Uterus (tissue), 4 donors: ENCODE measurements around the gene CHST5. TPM values are rescaled to one million over a fixed set of nuclear protein-coding genes. Genes with fewer than 3 reads are reported as not detected.
"Not testable (repeated sequence)": the region's sequence is repeated elsewhere in the genome, so short reads cannot be mapped to it uniquely, and the experiment has no call there.

Source experiments
- DNase-seq, 2 donors: peaks; one replicate each; pipeline ENCODE4 v3.0.0-alpha.2; 2019 to 2020
- H3K27ac ChIP-seq, 2 donors: fragments of 200-600 bp; sonication (generic); 1 replicate in 1 of 2; 2 replicates in 1 of 2; pipeline ENCODE4 v1.5.1; 2016 to 2018
- H3K27me3 ChIP-seq, 2 donors: fragments of 200-600 bp; sonication (generic); one replicate each; pipeline ENCODE4 v1.5.1; 2018 to 2019; ENCODE audit warnings: control low read depth in 1 of 2
- H3K36me3 ChIP-seq, 2 donors: fragments of 200-600 bp; sonication (generic); one replicate each; pipeline ENCODE4 v1.5.1; 2019; ENCODE audit warnings: control low read depth in 1 of 2
- H3K4me1 ChIP-seq, 2 donors: fragments of 200-600 bp; sonication (generic); one replicate each; pipeline ENCODE4 v1.5.1; 2018 to 2019; ENCODE audit warnings: control low read depth in 1 of 2
- H3K4me3 ChIP-seq, 2 donors: fragments of 200-600 bp; sonication (generic); 1 replicate in 1 of 2; 2 replicates in 1 of 2; pipeline ENCODE4 v1.5.1; 2018 to 2019; ENCODE audit warnings: mild to moderate bottlenecking in 1 of 2
- H3K9me3 ChIP-seq, 2 donors: fragments of 200-600 bp; sonication (generic); one replicate each; pipeline ENCODE4 v1.5.1; 2019; ENCODE audit warnings: control low read depth in 1 of 2
- POLR2A ChIP-seq, 2 donors: fragments of 450-650 bp; IDR thresholded peaks; one replicate each; pipeline ENCODE4 v1.6.1; 2016; ENCODE audit warnings: antibody characterized with exemption in 2 of 2, mild to moderate bottlenecking in 1 of 2, moderate library complexity in 1 of 2
- intact Hi-C: fragments of 100-400 bp; cut with DNase I; formaldehyde crosslinking; loops from one replicate; pipeline ENCODE4 v1.15.1; 2023; ENCODE audit warnings: low total_unique reads
- total RNA-seq, 4 donors: library from RNA; depleted of rRNA in 3 of 4; stranded (reverse); fragments of >200 nt in 3 of 4; gene quantifications; one replicate each; pipeline versions ENCODE4 v1.1.0 to v1.2.4, GENCODE V29; 2014 to 2023
- TF ChIP-seq, protein P1 (sequence below), 4 experiments: fragments of 200-600 bp in 2 of 4; fragments of 450-650 bp in 2 of 4; sonication (generic) in 2 of 4; IDR thresholded peaks; one replicate each; pipeline ENCODE4 v1.5.1; 2016 to 2019; ENCODE audit warnings: antibody characterized with exemption in 4 of 4, mild to moderate bottlenecking in 2 of 4, moderate library complexity in 1 of 4
- donor health status: DM: yes; HTN: yes; CAD: no.

Gene CHST5
- total RNA-seq, 4 donors from 2014 or later, result 1.0 to 2.0 TPM; not detected in 2

DNA sequence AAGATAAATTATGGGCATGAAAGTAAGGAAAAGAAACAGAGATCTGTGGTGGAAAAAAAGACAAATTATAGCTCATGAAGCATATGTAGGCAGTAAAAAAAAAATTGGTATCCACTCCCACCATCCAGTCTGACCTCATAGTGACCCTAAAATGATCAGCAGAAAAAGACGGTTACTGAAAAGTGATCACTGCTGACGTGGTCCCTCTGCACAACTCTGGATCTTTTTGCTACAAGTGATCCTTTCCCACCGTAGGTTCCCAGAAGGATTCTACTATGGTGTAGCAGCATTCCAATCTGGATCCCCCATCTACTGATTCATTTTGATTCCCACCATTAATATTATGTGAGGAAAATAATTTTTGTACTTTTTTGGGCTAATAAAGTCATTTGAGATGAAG is 29.8 kb downstream of the CHST5 start:
- H3K27ac ChIP-seq, result no peak overlapping the region

DNA sequence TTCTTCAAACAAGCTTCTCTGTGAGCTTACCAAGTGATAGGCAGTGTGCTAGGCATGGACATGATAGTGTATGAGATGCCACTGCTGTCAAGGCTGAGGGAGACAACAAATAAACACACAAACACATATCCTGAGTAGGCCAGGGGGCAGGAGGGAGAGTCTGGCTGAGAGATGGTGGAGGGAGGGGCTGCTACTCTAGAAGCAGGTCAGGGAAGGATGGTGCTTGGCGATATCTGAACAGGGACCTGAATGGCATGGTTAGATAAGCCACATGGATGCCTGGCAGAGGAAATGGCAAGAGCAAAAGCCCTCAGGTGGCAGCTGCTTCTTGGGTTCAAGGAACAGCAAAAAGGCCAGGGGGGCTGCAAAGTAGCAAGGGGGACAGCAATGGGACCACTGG is 32.1 kb downstream of the CHST5 start:
- H3K4me1 ChIP-seq, result no peaks in the 10 kb centered on the region

More for the DNA sequence above, 29.8 kb downstream of the CHST5 start:
- no peak for DNase-seq
- intact Hi-C loops, result no loop called here
- no peaks in the 10 kb centered on the region for H3K36me3 ChIP-seq
- no peaks in the 10 kb centered on the region for H3K4me1 ChIP-seq
- TF ChIP-seq, protein P1, sequence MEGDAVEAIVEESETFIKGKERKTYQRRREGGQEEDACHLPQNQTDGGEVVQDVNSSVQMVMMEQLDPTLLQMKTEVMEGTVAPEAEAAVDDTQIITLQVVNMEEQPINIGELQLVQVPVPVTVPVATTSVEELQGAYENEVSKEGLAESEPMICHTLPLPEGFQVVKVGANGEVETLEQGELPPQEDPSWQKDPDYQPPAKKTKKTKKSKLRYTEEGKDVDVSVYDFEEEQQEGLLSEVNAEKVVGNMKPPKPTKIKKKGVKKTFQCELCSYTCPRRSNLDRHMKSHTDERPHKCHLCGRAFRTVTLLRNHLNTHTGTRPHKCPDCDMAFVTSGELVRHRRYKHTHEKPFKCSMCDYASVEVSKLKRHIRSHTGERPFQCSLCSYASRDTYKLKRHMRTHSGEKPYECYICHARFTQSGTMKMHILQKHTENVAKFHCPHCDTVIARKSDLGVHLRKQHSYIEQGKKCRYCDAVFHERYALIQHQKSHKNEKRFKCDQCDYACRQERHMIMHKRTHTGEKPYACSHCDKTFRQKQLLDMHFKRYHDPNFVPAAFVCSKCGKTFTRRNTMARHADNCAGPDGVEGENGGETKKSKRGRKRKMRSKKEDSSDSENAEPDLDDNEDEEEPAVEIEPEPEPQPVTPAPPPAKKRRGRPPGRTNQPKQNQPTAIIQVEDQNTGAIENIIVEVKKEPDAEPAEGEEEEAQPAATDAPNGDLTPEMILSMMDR (IDR thresholded peaks at IDR 0.05), result no peak
- TF ChIP-seq POLR2A (IDR thresholded peaks at IDR 0.05), result no peak
- H3K4me3 ChIP-seq, result no peak overlapping the region
- H3K27me3 ChIP-seq, result no peaks in the 10 kb centered on the region
- no peaks in the 10 kb centered on the region for H3K9me3 ChIP-seq

DNA sequence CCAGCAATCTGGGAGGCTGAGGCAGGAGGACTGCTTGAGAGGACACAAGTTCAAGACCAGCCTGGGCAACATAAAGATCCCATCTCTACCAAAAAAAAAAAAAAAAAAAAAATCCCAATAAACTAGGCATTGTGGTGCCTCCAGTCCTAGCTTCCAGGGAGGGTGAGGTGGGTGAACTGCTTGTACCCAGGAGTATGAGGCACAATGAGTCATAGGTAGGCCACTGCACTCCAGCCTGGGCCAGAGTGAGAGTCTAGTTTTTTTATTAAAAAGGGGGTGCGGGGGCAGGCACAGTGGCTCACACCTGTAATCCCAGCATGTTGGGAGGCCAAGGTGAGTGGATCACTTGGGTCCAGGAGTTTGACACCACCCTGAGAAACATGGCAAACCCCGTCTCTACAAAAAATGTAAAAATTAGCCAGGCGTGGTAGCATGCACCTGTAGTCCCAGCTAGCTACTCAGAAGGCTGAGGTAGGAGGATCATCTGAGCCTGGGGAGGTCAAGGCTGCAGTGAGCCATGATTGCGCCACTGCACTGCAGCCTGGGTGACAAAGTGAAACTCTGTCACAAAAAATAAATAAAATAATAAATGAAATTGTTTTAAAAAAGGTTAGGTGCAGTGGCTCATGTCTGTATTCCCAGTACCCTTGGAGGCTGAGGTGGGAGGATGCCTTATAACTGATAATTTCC is 32.8 kb downstream of the CHST5 start:
- Histone ChIP-seq H3K36me3 (no peaks in the 10 kb centered on the region), H3K9me3 (no peaks in the 10 kb centered on the region), H3K27me3 (no peaks in the 10 kb centered on the region), H3K4me1 (no peaks in the 10 kb centered on the region), H3K4me3 (no peak overlapping the region), H3K27ac (no peak overlapping the region)
- no peak for DNase-seq
- no peak for TF ChIP-seq POLR2A (IDR thresholded peaks at IDR 0.05)
- TF ChIP-seq, protein P1 (IDR thresholded peaks at IDR 0.05), result no peak
- intact Hi-C loops, result no loop called here

More for the DNA sequence above, 32.1 kb downstream of the CHST5 start:
- Histone ChIP-seq H3K9me3 (no peaks in the 10 kb centered on the region), H3K4me3 (no peak overlapping the region), H3K27me3 (no peaks in the 10 kb centered on the region), H3K27ac (no peak overlapping the region), H3K36me3 (no peaks in the 10 kb centered on the region)
- intact Hi-C loops, result no loop called here
- no peak for DNase-seq
- no peak for TF ChIP-seq POLR2A (IDR thresholded peaks at IDR 0.05)
- TF ChIP-seq, protein P1 (IDR thresholded peaks at IDR 0.05), result no peak

DNA sequence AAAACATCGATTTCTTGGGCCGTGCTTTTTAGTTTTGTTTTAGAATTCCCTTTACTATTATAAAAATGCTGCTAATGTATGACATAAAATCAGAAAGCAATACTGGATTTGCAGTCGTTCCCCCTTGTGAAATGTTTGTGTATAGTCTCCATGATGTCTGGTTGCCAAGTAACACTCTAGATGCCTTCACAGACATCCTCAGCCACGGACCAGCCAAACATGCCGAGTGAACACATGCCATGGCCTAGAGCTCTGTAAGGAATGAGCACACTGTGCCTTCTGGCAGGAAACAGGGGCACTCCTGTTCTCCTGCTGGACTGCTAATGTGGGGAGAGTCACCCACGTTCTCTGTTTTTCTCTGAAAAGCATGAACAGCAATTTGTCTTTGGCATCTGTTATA is 34.1 kb downstream of the CHST5 start:
- H3K27me3 ChIP-seq, H3K4me3 ChIP-seq, intact Hi-C loops, DNase-seq, H3K9me3 ChIP-seq, H3K4me1 ChIP-seq, H3K27ac ChIP-seq, H3K36me3 ChIP-seq: not testable (repeated sequence)

DNA sequence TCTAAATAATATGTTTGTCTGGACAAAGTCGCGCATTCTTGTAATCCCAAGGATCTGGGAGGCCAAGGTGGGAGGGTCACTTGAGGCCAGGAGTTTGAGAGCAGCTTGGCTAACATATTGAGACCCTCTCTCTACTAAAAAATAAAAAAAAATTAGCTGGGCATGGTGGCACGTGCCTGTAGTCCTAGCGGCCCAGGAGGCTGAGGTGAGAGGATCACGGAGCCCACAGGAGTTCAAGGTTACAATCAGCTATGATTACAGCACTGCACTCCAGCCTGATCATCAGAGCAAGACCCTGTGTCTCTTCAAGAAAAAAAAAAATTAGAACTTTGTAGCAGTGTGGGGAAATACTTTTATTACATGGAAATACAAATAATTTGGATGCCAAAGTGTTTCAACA is 34.5 kb downstream of the CHST5 start:
- TF ChIP-seq, protein P1 (IDR thresholded peaks at IDR 0.05), result no peak
- no peak for TF ChIP-seq POLR2A (IDR thresholded peaks at IDR 0.05)
- intact Hi-C loops, result no loop called here
- H3K4me3 ChIP-seq, result no peak overlapping the region
- no peak overlapping the region for H3K27ac ChIP-seq
- no peaks in the 10 kb centered on the region for H3K4me1 ChIP-seq
- H3K9me3 ChIP-seq, result no peaks in the 10 kb centered on the region
- no peaks in the 10 kb centered on the region for H3K36me3 ChIP-seq
- DNase-seq, result no peak
- H3K27me3 ChIP-seq, result no peaks in the 10 kb centered on the region

DNA sequence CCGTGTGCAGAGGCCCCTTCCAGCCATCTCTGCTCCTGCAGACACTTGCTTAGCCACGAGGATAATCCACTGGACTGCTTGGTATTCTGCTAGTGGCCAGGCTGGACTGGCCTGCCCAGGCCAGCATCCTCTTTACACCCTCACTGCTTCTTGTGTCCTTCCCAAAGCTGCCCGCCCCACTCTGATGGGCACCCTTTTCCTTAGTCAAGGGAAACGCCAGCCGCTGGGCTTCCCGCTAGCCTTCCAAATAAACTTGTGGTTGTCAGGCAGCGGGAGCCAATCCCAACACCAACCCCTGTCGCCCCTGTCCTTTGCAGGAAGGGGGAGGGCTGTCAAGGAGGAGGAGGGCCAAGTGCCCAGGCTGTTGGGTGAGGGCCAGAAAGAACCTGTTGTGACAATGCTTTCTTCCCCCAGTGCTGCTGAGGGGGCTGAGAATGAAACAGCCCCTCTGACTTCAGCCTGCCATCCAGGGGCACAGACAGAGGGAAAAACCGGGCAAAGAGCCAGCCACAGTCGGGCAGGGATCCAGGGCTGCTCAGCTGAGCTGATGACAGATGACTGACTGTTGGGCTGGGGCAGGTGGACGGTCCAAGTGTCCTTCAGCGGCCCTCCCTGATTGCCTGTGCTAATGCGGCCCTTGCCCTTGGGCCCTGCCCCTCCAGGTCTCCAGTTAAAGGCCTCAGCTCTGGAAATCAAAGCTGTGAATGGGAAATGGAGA is 37.1 kb downstream of the CHST5 start:
- H3K9me3 ChIP-seq, H3K27ac ChIP-seq, H3K27me3 ChIP-seq, H3K36me3 ChIP-seq, H3K4me3 ChIP-seq, intact Hi-C loops, DNase-seq: not testable (repeated sequence)
- H3K4me1 ChIP-seq, result peaks cover 0 to 12% of the 10 kb centered on the region in 2 donors
